H9 (cell line): Measurements from ENCODE around the gene ASCL3. TPM values are rescaled to one million over a fixed set of nuclear protein-coding genes. Genes with fewer than 3 reads are reported as not detected.
A peak's percentile ranks its signal among the peaks of the same experiment; 100 is the strongest.

Source experiments
- DNase-seq: peaks from one replicate; pipeline ENCODE4 v3.0.0-alpha.2; 2017
- H2AFZ ChIP-seq: one replicate; pipeline ENCODE4 v1.6.1; 2013; ENCODE audit warnings: mild to moderate bottlenecking, low read length, control low read depth, moderate library complexity
- H2AK5ac ChIP-seq: 2 replicates; pipeline ENCODE4 v1.6.1; 2013; ENCODE audit warnings: low read length, control low read depth, mixed read lengths; ENCODE audit not compliant: insufficient read length
- H2BK120ac ChIP-seq: one replicate; pipeline ENCODE4 v1.6.1; 2013; ENCODE audit warnings: low read depth, mild to moderate bottlenecking, low read length, control low read depth, inconsistent platforms; ENCODE audit not compliant: poor library complexity, severe bottlenecking
- H2BK12ac ChIP-seq: 2 replicates; pipeline ENCODE4 v1.6.1; 2013; ENCODE audit warnings: low read length, control low read depth, mixed read lengths, low read depth; ENCODE audit not compliant: insufficient read length
- H2BK15ac ChIP-seq: 2 replicates; pipeline ENCODE4 v1.6.1; 2013; ENCODE audit warnings: low read depth, low read length, control low read depth
- H2BK20ac ChIP-seq: one replicate; pipeline ENCODE4 v1.6.1; 2013; ENCODE audit warnings: low read depth, mild to moderate bottlenecking, low read length, control low read depth, inconsistent platforms; ENCODE audit not compliant: poor library complexity, severe bottlenecking
- H2BK5ac ChIP-seq: 2 replicates; pipeline ENCODE4 v1.6.1; 2013; ENCODE audit warnings: low read length, control low read depth, mixed read lengths; ENCODE audit not compliant: insufficient read length
- H3K14ac ChIP-seq: 2 replicates; pipeline ENCODE4 v1.6.1; 2013; ENCODE audit warnings: low read length, control low read depth; ENCODE audit not compliant: insufficient read depth
- H3K18ac ChIP-seq: 2 replicates; pipeline ENCODE4 v1.6.1; 2013; ENCODE audit warnings: low read depth, mild to moderate bottlenecking, mixed read lengths, low read length, control low read depth; ENCODE audit not compliant: insufficient read length
- H3K23ac ChIP-seq: 2 replicates; pipeline ENCODE4 v1.6.1; 2013; ENCODE audit warnings: low read length, control low read depth, mixed read lengths, low read depth; ENCODE audit not compliant: insufficient read length
- H3K23me2 ChIP-seq: 2 replicates; pipeline ENCODE4 v1.6.1; 2013; ENCODE audit warnings: low read depth, mild to moderate bottlenecking, mixed read lengths, low read length, control low read depth; ENCODE audit not compliant: insufficient read length, poor library complexity, severe bottlenecking
- H3K27ac ChIP-seq: 2 replicates; pipeline ENCODE4 v1.5.1; 2013; ENCODE audit warnings: low read length, control low read depth, mixed read lengths, low read depth; ENCODE audit not compliant: insufficient read length
- H3K27me3 ChIP-seq: 2 replicates; pipeline ENCODE4 v1.6.1; 2013; ENCODE audit warnings: low read length, control low read depth, inconsistent platforms; ENCODE audit not compliant: insufficient read depth
- H3K4ac ChIP-seq: 2 replicates; pipeline ENCODE4 v1.6.1; 2013; ENCODE audit warnings: low read depth, mild to moderate bottlenecking, control low read depth, inconsistent platforms, low read length, moderate library complexity
- H3K4me1 ChIP-seq: 2 replicates; pipeline ENCODE4 v1.6.1; 2013; ENCODE audit warnings: low read length, control low read depth, inconsistent platforms; ENCODE audit not compliant: insufficient read depth
- H3K4me2 ChIP-seq: 2 replicates; pipeline ENCODE4 v1.6.1; 2013; ENCODE audit warnings: low read length, control low read depth, mixed read lengths; ENCODE audit not compliant: insufficient read length, insufficient read depth
- H3K56ac ChIP-seq: 2 replicates; pipeline ENCODE4 v1.6.1; 2013; ENCODE audit warnings: low read depth, mild to moderate bottlenecking, mixed read lengths, low read length, control low read depth; ENCODE audit not compliant: insufficient read length
- H3K79me1 ChIP-seq: 2 replicates; pipeline ENCODE4 v1.6.1; 2013; ENCODE audit warnings: low read depth, mild to moderate bottlenecking, moderate library complexity, low read length, control low read depth, inconsistent platforms; ENCODE audit not compliant: insufficient read depth, poor library complexity, severe bottlenecking
- H3K79me2 ChIP-seq: 2 replicates; pipeline ENCODE4 v1.6.1; 2013; ENCODE audit warnings: low read length, control low read depth, inconsistent platforms; ENCODE audit not compliant: insufficient read depth
- H3K9ac ChIP-seq: 2 replicates; pipeline ENCODE4 v1.6.1; 2013; ENCODE audit warnings: low read length, control low read depth, mixed read lengths; ENCODE audit not compliant: insufficient read length; ENCODE audit errors: extremely low read depth
- H3K9me3 ChIP-seq: one replicate; pipeline ENCODE4 v1.6.1; 2013; ENCODE audit warnings: low read depth, low read length, inconsistent platforms; ENCODE audit not compliant: control insufficient read depth
- H3T11ph ChIP-seq: one replicate; pipeline ENCODE4 v1.6.1; 2013; ENCODE audit warnings: mild to moderate bottlenecking, low read length, control low read depth, inconsistent platforms
- H4K20me1 ChIP-seq: one replicate; pipeline ENCODE4 v1.6.1; 2013; ENCODE audit not compliant: control insufficient read depth, insufficient read length, insufficient read depth
- H4K5ac ChIP-seq: 2 replicates; pipeline ENCODE4 v1.6.1; 2013; ENCODE audit warnings: low read depth, mild to moderate bottlenecking, mixed read lengths, low read length, control low read depth; ENCODE audit not compliant: insufficient read length
- H4K8ac ChIP-seq: replicated peaks from 2 replicates; pipeline ENCODE4 v1.6.1; 2013; ENCODE audit warnings: low read length, control low read depth, mixed read lengths, low read depth; ENCODE audit not compliant: insufficient read length
- H4K91ac ChIP-seq: 2 replicates; pipeline ENCODE4 v1.6.1; 2013; ENCODE audit warnings: low read depth, mild to moderate bottlenecking, moderate library complexity, mixed read lengths, low read length, control low read depth; ENCODE audit not compliant: insufficient read length
- H3K27ac Mint-ChIP-seq, 3 experiments: 2 replicates in 2 of 3; 3 replicates in 1 of 3; pipeline ENCODE4 v1.8.0; 2020 to 2021; ENCODE audit warnings: mixed read lengths in 3 of 3, mild to moderate bottlenecking in 1 of 3, moderate library complexity in 1 of 3
- H3K27me3 Mint-ChIP-seq: 2 replicates; pipeline ENCODE4 v1.8.0; 2021; ENCODE audit warnings: low read depth, mild to moderate bottlenecking, moderate library complexity, mixed read lengths
- H3K36me3 Mint-ChIP-seq, 3 experiments: 2 replicates in 2 of 3; 3 replicates in 1 of 3; pipeline ENCODE4 v1.8.0; 2020 to 2021; ENCODE audit warnings: low read depth in 3 of 3, mixed read lengths in 3 of 3; ENCODE audit not compliant: insufficient read depth in 1 of 3
- H3K4me1 Mint-ChIP-seq, 2 experiments: 2 replicates each; pipeline ENCODE4 v1.8.0; 2020; ENCODE audit warnings: mixed read lengths in 2 of 2
- H3K4me3 Mint-ChIP-seq, 2 experiments: 2 replicates in 1 of 2; 3 replicates in 1 of 2; pipeline ENCODE4 v1.8.0; 2020 to 2021; ENCODE audit warnings: mild to moderate bottlenecking in 2 of 2, mixed read lengths in 2 of 2, moderate library complexity in 1 of 2
- H3K9me3 Mint-ChIP-seq, 2 experiments: 2 replicates in 1 of 2; 3 replicates in 1 of 2; pipeline ENCODE4 v1.8.0; 2020; ENCODE audit warnings: mild to moderate bottlenecking in 2 of 2, mixed read lengths in 2 of 2, moderate library complexity in 1 of 2
- WGBS: extraction: QIAGEN DNeasy Blood & Tissue Kit; methylation state at CpG from one replicate; pipeline ENCODE4 v1.1.7; 2013; ENCODE audit warnings: missing lambda C conversion rate, low lambda C conversion rate, mixed read lengths; ENCODE audit not compliant: insufficient read length; ENCODE audit errors: extremely low coverage; 5-methylcytosine and 5-hydroxymethylcytosine counted together
- total RNA-seq: library from RNA; stranded (reverse); gene quantifications from 2 replicates; pipeline ENCODE4 v1.2.1, GENCODE V29; 2021
- TF ChIP-seq, protein P1 (sequence below): fragments of 200-600 bp; sonication (generic); conservative IDR thresholded peaks from 3 replicates; pipeline ENCODE4 v1.8.0; 2021; ENCODE audit warnings: antibody characterized with exemption, mild to moderate bottlenecking

ASCL3 gene
- total RNA-seq, 1 experiment from 2014 or later = not detected

GRCh38 chr11:8933931-8934330, 8.9 kb downstream of the ASCL3 start:
- Histone ChIP-seq H4K91ac (no peak overlapping the region), H3K9me3 (no peaks in the 10 kb centered on the region), H2BK120ac (no peak overlapping the region), H3K4ac (no peak overlapping the region), H2AK5ac (no peak overlapping the region), H3K27ac (no peak overlapping the region), H3K4me2 (no peak overlapping the region), H3T11ph (no peak overlapping the region), H3K23ac (no peak overlapping the region), H2BK5ac (no peak overlapping the region), H3K9ac (no peak overlapping the region), H2BK15ac (no peak overlapping the region), H3K56ac (no peak overlapping the region), H3K27me3 (no peaks in the 10 kb centered on the region), H3K18ac (no peak overlapping the region), H3K79me1 (no peaks in the 10 kb centered on the region), H3K79me2 (no peaks in the 10 kb centered on the region), H2AFZ (no peak overlapping the region), H3K14ac (no peak overlapping the region), H3K23me2 (no peaks in the 10 kb centered on the region), H3K4me1 (peaks cover 7% of the 10 kb centered on the region), H2BK12ac (no peak overlapping the region), H4K5ac (no peak overlapping the region), H2BK20ac (no peak overlapping the region), H4K20me1 (no peaks in the 10 kb centered on the region), H4K8ac (no peak overlapping the region)
- no peak overlapping the region; a peak in 1 of 5 replicates for H3K4me3 Mint-ChIP-seq
- peak; percentile 43 for DNase-seq
- H3K27ac Mint-ChIP-seq = peak overlapping the region in 1 of 3 experiments; percentile 80; a peak in 1 of 7 replicates
- no CpG with 5 or more reads among the region's 6 CpGs for WGBS
- peaks cover 12 to 16% of the 10 kb centered on the region in 2 experiments for H3K4me1 Mint-ChIP-seq
- TF ChIP-seq, protein P1, sequence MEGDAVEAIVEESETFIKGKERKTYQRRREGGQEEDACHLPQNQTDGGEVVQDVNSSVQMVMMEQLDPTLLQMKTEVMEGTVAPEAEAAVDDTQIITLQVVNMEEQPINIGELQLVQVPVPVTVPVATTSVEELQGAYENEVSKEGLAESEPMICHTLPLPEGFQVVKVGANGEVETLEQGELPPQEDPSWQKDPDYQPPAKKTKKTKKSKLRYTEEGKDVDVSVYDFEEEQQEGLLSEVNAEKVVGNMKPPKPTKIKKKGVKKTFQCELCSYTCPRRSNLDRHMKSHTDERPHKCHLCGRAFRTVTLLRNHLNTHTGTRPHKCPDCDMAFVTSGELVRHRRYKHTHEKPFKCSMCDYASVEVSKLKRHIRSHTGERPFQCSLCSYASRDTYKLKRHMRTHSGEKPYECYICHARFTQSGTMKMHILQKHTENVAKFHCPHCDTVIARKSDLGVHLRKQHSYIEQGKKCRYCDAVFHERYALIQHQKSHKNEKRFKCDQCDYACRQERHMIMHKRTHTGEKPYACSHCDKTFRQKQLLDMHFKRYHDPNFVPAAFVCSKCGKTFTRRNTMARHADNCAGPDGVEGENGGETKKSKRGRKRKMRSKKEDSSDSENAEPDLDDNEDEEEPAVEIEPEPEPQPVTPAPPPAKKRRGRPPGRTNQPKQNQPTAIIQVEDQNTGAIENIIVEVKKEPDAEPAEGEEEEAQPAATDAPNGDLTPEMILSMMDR = peak; percentile 60
- H3K9me3 Mint-ChIP-seq = no peaks in the 10 kb centered on the region
- no peaks in the 10 kb centered on the region for H3K36me3 Mint-ChIP-seq
- peaks cover 1% of the 10 kb centered on the region; the same call in 1 of the 2 replicates for H3K27me3 Mint-ChIP-seq
